Endothelial cell (in vitro differentiated cells): Measurements from ENCODE around the gene ZIC1. TPM values are rescaled to one million over a fixed set of nuclear protein-coding genes. Genes with fewer than 3 reads are reported as not detected.

ENCODE experiments used
- DNase-seq: peaks from one replicate; pipeline ENCODE4 v3.0.0; 2021; ENCODE audit warnings: low spot score
- H3K27ac Mint-ChIP-seq: one replicate; pipeline ENCODE4 v1.8.0; 2021; ENCODE audit warnings: mixed read lengths, inconsistent platforms; ENCODE audit not compliant: unreplicated experiment
- H3K27me3 Mint-ChIP-seq: one replicate; pipeline ENCODE4 v1.8.0; 2021; ENCODE audit warnings: mild to moderate bottlenecking, moderate library complexity, mixed read lengths, inconsistent platforms; ENCODE audit not compliant: unreplicated experiment
- H3K36me3 Mint-ChIP-seq: one replicate; pipeline ENCODE4 v1.8.0; 2021; ENCODE audit warnings: mild to moderate bottlenecking, low read depth, mixed read lengths, inconsistent platforms; ENCODE audit not compliant: unreplicated experiment
- H3K4me1 Mint-ChIP-seq: one replicate; pipeline ENCODE4 v1.8.0; 2021; ENCODE audit warnings: mild to moderate bottlenecking, mixed read lengths, inconsistent platforms; ENCODE audit not compliant: unreplicated experiment
- H3K4me3 Mint-ChIP-seq: one replicate; pipeline ENCODE4 v1.8.0; 2021; ENCODE audit warnings: mild to moderate bottlenecking, mixed read lengths, inconsistent platforms; ENCODE audit not compliant: unreplicated experiment
- H3K9me3 Mint-ChIP-seq: one replicate; pipeline ENCODE4 v1.8.0; 2021; ENCODE audit warnings: mixed read lengths, inconsistent platforms; ENCODE audit not compliant: unreplicated experiment
- CTCF ChIP-seq: fragments of 200-600 bp; sonication (generic); IDR thresholded peaks from one replicate; pipeline ENCODE4 v1.5.0; 2021; ENCODE audit warnings: antibody characterized with exemption; ENCODE audit not compliant: unreplicated experiment
- total RNA-seq: library from RNA; stranded (reverse); fragmentation: NEBNext Ultra II Directional; extraction: Animal tissue kit (Norgen Biotek cat#: 25700); gene quantifications from one replicate; pipeline ENCODE4 v1.2.1, GENCODE V29; 2021; ENCODE audit not compliant: unreplicated experiment

ZIC1 gene
- total RNA-seq, 1 donor from 2014 or later: 4.1 TPM

GRCh38 chr3:147404000-147404799 is 5.0 kb upstream of the ZIC1 start:
- no peak for DNase-seq
- TF ChIP-seq CTCF: no peak
- Mint-ChIP-seq H3K36me3 (peaks cover under 1% of the 10 kb centered on the region), H3K9me3 (no peaks in the 10 kb centered on the region), H3K4me3 (no peak overlapping the region), H3K4me1 (peaks cover 30% of the 10 kb centered on the region), H3K27me3 (peaks cover 50% of the 10 kb centered on the region), H3K27ac (no peak overlapping the region)

- peaks cover 33% of the 10 kb centered on the region for H3K4me1 Mint-ChIP-seq
- H3K9me3 Mint-ChIP-seq: no peaks in the 10 kb centered on the region
- H3K27me3 Mint-ChIP-seq: peaks cover 55% of the 10 kb centered on the region
- H3K27ac Mint-ChIP-seq: no peak overlapping the region
- TF ChIP-seq CTCF: no peak
- H3K4me3 Mint-ChIP-seq: no peak overlapping the region
- no peaks in the 10 kb centered on the region for H3K36me3 Mint-ChIP-seq
- no peak for DNase-seq
Observed at GRCh38 chr3:147404800-147405230, 4.3 kb upstream of the ZIC1 start.

GRCh38 chr3:147405231-147406027 is 3.7 kb upstream of the ZIC1 start:
- Mint-ChIP-seq H3K27ac (no peak overlapping the region), H3K4me3 (no peak overlapping the region), H3K4me1 (peaks cover 33% of the 10 kb centered on the region), H3K9me3 (no peaks in the 10 kb centered on the region), H3K27me3 (peaks cover 55% of the 10 kb centered on the region), H3K36me3 (no peaks in the 10 kb centered on the region)
- no peak for TF ChIP-seq CTCF
- DNase-seq: no peak

GRCh38 chr3:147406028-147406931 is 2.9 kb upstream of the ZIC1 start, which contains the start of gene ZIC4:
Gene ZIC4, minus strand, starts transcription at chr3:147406543. Its CDS starts 3,746 bp downstream, at chr3:147402797.
- H3K4me1 Mint-ChIP-seq: peaks cover 40% of the 10 kb centered on the region
- H3K9me3 Mint-ChIP-seq: no peaks in the 10 kb centered on the region
- peaks cover 58% of the 10 kb centered on the region for H3K27me3 Mint-ChIP-seq
- H3K27ac Mint-ChIP-seq: peak within 1 kb of the TSS; percentile 42
- H3K36me3 Mint-ChIP-seq: no peaks in the 10 kb centered on the region
- TF ChIP-seq CTCF: no peak
- peak within 1 kb of the TSS; percentile 47 for H3K4me3 Mint-ChIP-seq
- no peak for DNase-seq
